ENCODE measurements around the gene OSTF1. TPM values are rescaled to one million over a fixed set of nuclear protein-coding genes. Genes with fewer than 3 reads are reported as not detected.

OSTF1 gene
- polyA plus RNA-seq, 1 donor from 2014 or later, result 8.8 TPM

- H3K27me3 ChIP-seq (ENCODE audit: insufficient read depth, low read depth, low read length), result no peaks in the 10 kb centered on the region
- no peaks in the 10 kb centered on the region for H4K20me1 ChIP-seq (ENCODE audit: insufficient read depth)
- H2AFZ ChIP-seq (ENCODE audit: low read depth, low read length), result no peak overlapping the region
- no peaks in the 10 kb centered on the region for H3K79me2 ChIP-seq (replicated peaks; ENCODE audit: insufficient read depth, low read length)
- TF ChIP-seq EP300 (conservative IDR thresholded peaks at IDR 0.05; ENCODE audit: poor library complexity, severe bottlenecking), result no peak
- TF ChIP-seq CTCF (IDR thresholded peaks at IDR 0.05; ENCODE audit: poor library complexity, severe bottlenecking), result no peak
- TF ChIP-seq POLR2AphosphoS5 (IDR thresholded peaks at IDR 0.05), result no peak
- no peak for TF ChIP-seq EZH2 (IDR thresholded peaks at IDR 0.05; ENCODE audit: borderline replicate concordance, insufficient read depth, low read length, poor library complexity, severe bottlenecking)
- no peak for TF ChIP-seq TAF1 (IDR thresholded peaks at IDR 0.05; ENCODE audit: low read depth)
- TF ChIP-seq REST (IDR thresholded peaks at IDR 0.05; ENCODE audit: borderline replicate concordance), result no peak
- TF ChIP-seq MXI1 (conservative IDR thresholded peaks at IDR 0.05; ENCODE audit: poor library complexity, severe bottlenecking), result no peak
- TF ChIP-seq SMC3 (conservative IDR thresholded peaks at IDR 0.05; ENCODE audit: poor library complexity), result no peak
- TF ChIP-seq RAD21 (conservative IDR thresholded peaks at IDR 0.05), result no peak
- H3K4me3 ChIP-seq (ENCODE audit: low read length), result no peak overlapping the region
- H3K9me3 ChIP-seq (ENCODE audit: low read length), result no peaks in the 10 kb centered on the region
- H3K27ac ChIP-seq (ENCODE audit: low read length), result no peak overlapping the region
- H3K4me2 ChIP-seq (ENCODE audit: low read length), result no peak overlapping the region
- H3K9ac ChIP-seq (ENCODE audit: low read length), result no peak overlapping the region
- H3K9me2 ChIP-seq (ENCODE audit: insufficient read depth, low read length), result no peaks in the 10 kb centered on the region
- H3K36me3 ChIP-seq (ENCODE audit: insufficient read depth, low read length), result no peaks in the 10 kb centered on the region
- H3F3A ChIP-seq (ENCODE audit: insufficient read depth, low read length, poor library complexity, severe bottlenecking), result no peaks in the 10 kb centered on the region
These were observed 102.4 kb downstream of the OSTF1 start for GRCh38 chr9:75190762-75191161.

Small RNA genes within 50 kb of the gene (small RNA-seq; reads per million reads assigned to genes)
- gene RF00019, result 0 to 1.2 (median 0) reads per million in 3 experiments

Other genes with a start within 250 kb of the OSTF1 start
- not detected in 2 replicates for gene TRPM6, start 200.6 kb upstream of the OSTF1 start, polyA plus RNA-seq
- gene C9orf40, start 135.6 kb upstream of the OSTF1 start, polyA plus RNA-seq, result 14.4 and 16.1 TPM in 2 replicates
- 15.3 and 15.7 TPM in 2 replicates for gene CARNMT1, start 60.2 kb upstream of the OSTF1 start, polyA plus RNA-seq
- 11.5 and 12.9 TPM in 2 replicates for gene NMRK1, start 359 bp upstream of the OSTF1 start, polyA plus RNA-seq